GM19193 (cell line): ENCODE data around the gene MBOAT1.
A peak's percentile ranks its signal among the peaks of the same experiment; 100 is the strongest.

Source experiments
- POLR2A ChIP-seq: IDR thresholded peaks from 4 replicates; pipeline ENCODE4 v1.6.1; 2011; ENCODE audit not compliant: insufficient read depth, insufficient read length; ENCODE audit errors: extremely low read depth

The MBOAT1 gene

GRCh38 chr6:20212392-20213111 lies at the start of gene MBOAT1:
TSS of gene MBOAT1 (minus strand) at chr6:20212469. CDS start at chr6:20212234, 235 bp downstream.
- peak; percentile 78 for TF ChIP-seq POLR2A

GRCh38 chr6:20261685-20262084 lies 49.4 kb upstream of the MBOAT1 start:
- TF ChIP-seq POLR2A, result no peak

- no peak for TF ChIP-seq POLR2A
These were observed 48.1 kb upstream of the MBOAT1 start for GRCh38 chr6:20260360-20260759.

DNA sequence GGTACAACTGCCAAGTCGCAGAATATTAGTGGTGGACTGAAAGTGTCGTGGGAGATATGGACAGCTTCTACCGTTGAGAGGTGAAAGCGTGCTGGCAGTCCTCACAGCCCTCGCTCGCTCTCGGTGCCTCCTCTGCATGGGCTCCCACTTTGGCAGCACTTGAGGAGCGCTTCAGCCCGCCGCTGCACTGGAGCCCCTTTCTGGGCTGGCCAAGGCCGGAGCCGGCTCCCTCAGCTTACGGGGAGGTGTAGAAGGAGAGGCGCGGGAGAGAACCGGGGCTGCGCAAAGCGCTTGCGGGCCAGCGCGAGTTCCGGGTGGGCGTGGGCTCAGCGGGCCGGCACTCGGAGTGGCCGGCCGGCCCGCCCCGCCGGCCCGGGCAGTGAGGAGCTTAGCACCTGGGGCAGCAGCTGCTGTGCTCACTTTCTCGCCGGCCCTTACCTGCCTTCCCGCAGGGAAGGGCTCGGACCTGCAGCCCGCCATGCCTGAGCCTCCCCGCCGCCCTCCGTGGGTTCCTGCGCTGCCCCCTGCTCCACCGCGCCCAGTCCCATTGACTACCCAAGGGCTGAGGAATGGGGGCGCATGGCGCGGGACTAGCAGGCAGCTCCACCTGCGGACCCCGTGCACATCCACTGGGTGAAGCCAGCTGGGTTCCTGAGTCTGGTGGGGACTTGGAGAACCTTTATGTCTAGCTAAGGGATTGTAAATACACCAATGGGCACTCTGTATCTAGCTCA lies 47.2 kb upstream of the MBOAT1 start:
- no peak for TF ChIP-seq POLR2A

GRCh38 chr6:20255428-20255827 lies 43.2 kb upstream of the MBOAT1 start:
- no peak for TF ChIP-seq POLR2A

DNA sequence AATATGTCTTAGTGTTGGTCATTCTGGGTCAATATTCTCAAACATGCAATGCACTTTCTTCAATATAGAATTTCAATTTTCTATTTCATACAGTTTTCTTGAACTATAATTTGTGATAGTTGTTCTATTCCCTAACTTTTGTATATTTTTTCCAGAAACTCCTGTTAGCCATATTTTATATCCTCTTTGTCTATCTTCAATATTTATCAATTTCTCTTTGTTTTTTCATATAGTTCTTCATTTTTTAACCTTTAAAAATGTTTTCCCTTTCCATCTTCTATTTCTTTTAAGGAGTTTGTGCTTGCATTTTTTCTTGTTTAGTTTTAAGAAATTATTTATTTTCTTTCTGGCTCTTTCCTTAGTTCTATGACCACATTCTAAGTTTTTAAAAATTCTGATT lies 42.0 kb upstream of the MBOAT1 start:
- no peak for TF ChIP-seq POLR2A

DNA sequence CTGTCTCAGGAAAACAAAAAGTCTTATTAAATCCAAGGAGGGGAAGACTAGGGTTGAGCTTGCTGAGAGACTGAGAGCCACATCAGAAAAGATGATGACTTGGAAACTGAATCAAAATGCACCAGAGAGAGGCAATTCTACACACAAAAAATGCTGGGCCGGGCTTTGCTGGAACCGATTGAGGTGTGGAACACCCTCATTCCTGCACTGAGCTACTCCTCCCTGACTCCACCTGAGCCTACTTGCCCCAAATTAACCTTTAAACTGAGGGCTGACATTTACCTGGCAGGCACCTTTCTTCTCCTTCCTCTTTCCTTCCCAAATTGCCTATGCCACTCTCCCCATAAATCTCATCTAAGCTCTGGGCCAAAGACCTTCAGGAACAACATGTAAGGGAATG lies 40.8 kb upstream of the MBOAT1 start:
- no peak for TF ChIP-seq POLR2A

DNA sequence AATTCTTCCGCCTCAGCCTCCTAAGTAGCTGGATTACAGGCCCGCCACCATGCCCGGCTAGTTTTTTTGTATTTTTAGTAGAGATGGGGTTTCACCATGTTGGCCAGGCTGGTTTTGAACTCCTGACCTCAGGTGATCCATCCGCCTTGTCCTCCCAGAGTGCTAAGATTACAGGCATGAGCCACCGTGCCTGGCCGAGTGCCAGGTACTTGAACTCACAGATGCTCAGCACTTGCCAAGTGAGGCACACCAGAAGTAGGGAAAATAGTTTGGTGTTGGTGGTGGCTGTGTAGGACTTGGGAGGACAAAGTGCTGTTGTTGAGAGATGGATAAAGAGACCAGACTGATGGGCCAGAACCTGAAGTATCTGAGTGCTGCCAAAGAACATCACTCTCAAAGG lies 40.0 kb upstream of the MBOAT1 start:
- no peak for TF ChIP-seq POLR2A

DNA sequence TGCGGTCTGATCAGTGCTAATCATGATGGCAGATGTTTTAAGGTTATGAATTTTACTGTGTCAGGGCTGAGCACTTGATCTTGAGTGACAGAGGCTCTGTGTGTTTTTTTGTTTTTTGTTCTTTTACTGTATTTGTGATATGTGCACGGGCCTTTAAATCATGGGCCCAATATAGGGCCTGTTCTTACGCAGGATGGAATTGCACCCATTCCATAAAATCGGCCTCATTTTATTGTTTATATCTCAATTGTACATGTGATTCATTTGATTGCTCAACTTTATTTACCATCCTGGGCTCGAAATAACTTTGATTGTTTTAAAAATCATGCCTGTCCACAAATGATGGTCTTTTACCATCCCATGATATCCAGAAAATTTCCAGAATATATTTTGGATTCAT lies 39.3 kb upstream of the MBOAT1 start:
- TF ChIP-seq POLR2A, result no peak

- TF ChIP-seq POLR2A, result no peak
These were observed 33.9 kb upstream of the MBOAT1 start for GRCh38 chr6:20246125-20246524.

- TF ChIP-seq POLR2A, result no peak
These were observed 31.0 kb upstream of the MBOAT1 start for GRCh38 chr6:20243288-20243687.

GRCh38 chr6:20242397-20242796 lies 30.1 kb upstream of the MBOAT1 start:
- no peak for TF ChIP-seq POLR2A

DNA sequence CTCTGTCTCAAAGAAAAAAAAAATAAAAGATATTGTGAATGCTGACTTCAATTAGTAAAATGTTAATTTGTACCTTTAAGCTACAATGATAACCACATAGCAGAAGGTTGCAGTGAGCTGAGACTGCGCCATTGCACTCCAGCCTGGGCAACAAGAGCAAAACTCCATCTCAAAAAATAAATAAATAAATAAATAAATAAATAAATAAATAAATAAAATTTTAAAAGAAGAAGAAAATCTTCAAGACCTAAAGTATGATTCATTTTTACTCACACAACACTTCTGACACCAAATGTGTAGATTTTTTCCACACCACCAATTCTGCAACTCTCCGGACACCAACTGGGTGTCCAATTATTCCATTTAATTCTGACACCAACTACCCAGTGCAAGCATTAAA lies 28.8 kb upstream of the MBOAT1 start:
- TF ChIP-seq POLR2A, result no peak

GRCh38 chr6:20238688-20239587 lies 26.7 kb upstream of the MBOAT1 start:
- no peak for TF ChIP-seq POLR2A
